Peyer's patch (tissue), 4 donors: ENCODE measurements around the gene SMAD3.

Experiments
- CTCF ChIP-seq, 6 experiments: fragments of 450-650 bp in 4 of 6; fragments of 200-600 bp in 2 of 6; sonication (generic) in 1 of 6; IDR thresholded peaks; one replicate each; pipeline ENCODE4 v1.5.1; 2017 to 2019; ENCODE audit warnings: antibody characterized with exemption in 6 of 6, mild to moderate bottlenecking in 3 of 6, moderate library complexity in 1 of 6
- POLR2A ChIP-seq, 2 donors: fragments of 450-650 bp; IDR thresholded peaks; one replicate each; pipeline ENCODE4 v1.5.1; 2017; ENCODE audit warnings: antibody characterized with exemption in 2 of 2, mild to moderate bottlenecking in 2 of 2, moderate library complexity in 2 of 2

- no peak for TF ChIP-seq CTCF (IDR thresholded peaks at IDR 0.05)
- no peak for TF ChIP-seq POLR2A (IDR thresholded peaks at IDR 0.05)
Measured at GRCh38 chr15:67100124-67100791, 34.9 kb downstream of the SMAD3 start.
